Measurements from ENCODE around the gene CCDC88C.

DNA sequence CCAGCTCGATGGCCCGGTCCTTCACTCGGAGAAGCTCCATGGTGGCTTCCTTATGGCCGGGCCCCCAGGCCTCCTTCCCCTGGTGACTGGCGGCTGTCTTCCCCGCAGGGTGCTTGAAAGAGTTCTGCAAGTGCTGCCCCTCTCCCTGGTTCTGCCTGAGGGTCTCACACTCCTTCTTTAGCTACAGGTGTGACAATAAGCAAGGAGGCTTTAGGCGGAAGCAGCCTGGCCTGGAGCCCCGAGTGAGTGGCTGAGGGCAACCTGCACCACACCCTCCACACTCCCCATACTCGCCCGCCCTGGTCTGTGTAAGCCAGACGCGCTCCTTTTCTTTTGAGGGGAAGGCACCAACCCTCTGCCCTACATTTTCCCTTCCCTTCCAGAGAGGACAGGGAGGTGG lies 110.6 kb downstream of the CCDC88C start:
- TF ChIP-seq CTCF (IDR thresholded peaks at IDR 0.05) (no peak), POLR2A (IDR thresholded peaks at IDR 0.05) (no peak)
